Adrenal gland (tissue), 12 donors: Measurements from ENCODE around the gene FAM170B. TPM values are rescaled to one million over a fixed set of nuclear protein-coding genes. Genes with fewer than 3 reads are reported as not detected.

ENCODE experiments used
- DNase-seq, 7 donors: peaks; one replicate each; pipeline ENCODE4 v3.0.0-alpha.2; 2019 to 2020
- H3K27ac ChIP-seq, 5 donors: fragments of 200-600 bp; sonication (generic) in 4 of 5; 1 replicate in 3 of 5; 2 replicates in 2 of 5; pipeline versions ENCODE4 v1.5.1 to v1.8.0; 2016 to 2020; ENCODE audit warnings: mild to moderate bottlenecking in 1 of 5
- H3K27me3 ChIP-seq: fragments of 200-600 bp; 2 replicates; pipeline ENCODE4 v1.8.0; 2021
- H3K36me3 ChIP-seq, 2 donors: fragments of 200-600 bp; replicated peaks in 1 of 2; 1 replicate in 1 of 2; 2 replicates in 1 of 2; pipeline versions ENCODE4 v1.5.1 to v1.8.0; 2018 to 2022
- H3K4me1 ChIP-seq, 2 donors: fragments of 200-600 bp; replicated peaks in 1 of 2; 1 replicate in 1 of 2; 2 replicates in 1 of 2; pipeline versions ENCODE4 v1.5.1 to v1.8.0; 2018 to 2021
- H3K4me3 ChIP-seq, 4 donors: fragments of 200-600 bp; sonication (generic) in 3 of 4; one replicate each; pipeline ENCODE4 v1.5.1; 2016 to 2018
- H3K9me3 ChIP-seq, 3 donors: fragments of 200-600 bp; sonication (generic) in 1 of 3; replicated peaks in 1 of 3; 1 replicate in 2 of 3; 2 replicates in 1 of 3; pipeline versions ENCODE4 v1.5.1 to v1.8.0; 2016 to 2021
- POLR2A ChIP-seq, 2 donors: fragments of 450-650 bp; IDR thresholded peaks; one replicate each; pipeline ENCODE4 v1.6.1; 2017; ENCODE audit warnings: antibody characterized with exemption in 2 of 2, mild to moderate bottlenecking in 2 of 2, moderate library complexity in 1 of 2
- WGBS, 4 donors: extraction: QIAGEN DNeasy Blood & Tissue Kit in 2 of 4; methylation state at CpG; one replicate each; pipeline versions ENCODE4 v1.1.5 to v1.1.7; 2013 to 2017; 5-methylcytosine and 5-hydroxymethylcytosine counted together
- intact Hi-C, 2 donors: fragments of 100-400 bp; cut with DNase I; formaldehyde crosslinking; loops; one replicate each; pipeline versions ENCODE4 v1.14.1 to v1.15.0; 2022 to 2023
- polyA plus RNA-seq, 3 donors: library from polyadenylated mRNA; stranded (reverse); fragments of 200-250 nt in 2 of 3; fragments of 350-450 nt in 1 of 3; fragmentation: Illumina TruSeq in 1 of 3; extraction: RNeasy Lipid Tissue Mini Kit (QIAGEN cat#74804) in 1 of 3; gene quantifications; one replicate each; pipeline ENCODE4 v1.2.3, GENCODE V29; 2013 to 2014
- total RNA-seq, 9 donors: library from RNA; depleted of rRNA in 4 of 9; stranded (reverse); fragments of >200 nt in 4 of 9; fragments of 120-200 nt in 1 of 9; fragmentation: NEBNext Ultra II Directional in 1 of 9; extraction: Animal tissue kit (Norgen Biotek cat#: 25700) in 1 of 9; gene quantifications; one replicate each; pipeline versions ENCODE4 v1.1.0 to v1.2.4, GENCODE V29; 2013 to 2023
- TF ChIP-seq, protein P1 (sequence below), 6 experiments: fragments of 450-650 bp in 4 of 6; fragments of 200-600 bp in 2 of 6; sonication (generic) in 1 of 6; IDR thresholded peaks; 1 replicate in 5 of 6; 2 replicates in 1 of 6; pipeline versions ENCODE4 v1.5.1 to v1.8.0; 2016 to 2021; ENCODE audit warnings: antibody characterized with exemption in 6 of 6, mild to moderate bottlenecking in 2 of 6, moderate library complexity in 1 of 6
- donor health status: healthy with polysubstance abuse.
- donor health status: Bipolar disorder and iron deficiency.
- donor health status: DM: yes; HTN: yes; CAD: no.
- donor health status: DM: no; HTN: no; CAD: no.
- donor health status: DM: no; HTN: no; CAD: no.
- donor health status: DM: yes; HTN: yes; CAD: no.

FAM170B gene
- total and polyA plus RNA-seq, 12 donors: not detected

GRCh38 chr10:49107887-49108267, 25.9 kb downstream of the FAM170B start:
- 90 to 94% (median 90%) methylated on average over 8 of the region's 8 CpGs; no CpG with 5 or more reads in 1 of the 4 donors for WGBS, 4 donors
- intact Hi-C loops: no loop called here
- TF ChIP-seq POLR2A (IDR thresholded peaks at IDR 0.05): no peak
- TF ChIP-seq, protein P1, sequence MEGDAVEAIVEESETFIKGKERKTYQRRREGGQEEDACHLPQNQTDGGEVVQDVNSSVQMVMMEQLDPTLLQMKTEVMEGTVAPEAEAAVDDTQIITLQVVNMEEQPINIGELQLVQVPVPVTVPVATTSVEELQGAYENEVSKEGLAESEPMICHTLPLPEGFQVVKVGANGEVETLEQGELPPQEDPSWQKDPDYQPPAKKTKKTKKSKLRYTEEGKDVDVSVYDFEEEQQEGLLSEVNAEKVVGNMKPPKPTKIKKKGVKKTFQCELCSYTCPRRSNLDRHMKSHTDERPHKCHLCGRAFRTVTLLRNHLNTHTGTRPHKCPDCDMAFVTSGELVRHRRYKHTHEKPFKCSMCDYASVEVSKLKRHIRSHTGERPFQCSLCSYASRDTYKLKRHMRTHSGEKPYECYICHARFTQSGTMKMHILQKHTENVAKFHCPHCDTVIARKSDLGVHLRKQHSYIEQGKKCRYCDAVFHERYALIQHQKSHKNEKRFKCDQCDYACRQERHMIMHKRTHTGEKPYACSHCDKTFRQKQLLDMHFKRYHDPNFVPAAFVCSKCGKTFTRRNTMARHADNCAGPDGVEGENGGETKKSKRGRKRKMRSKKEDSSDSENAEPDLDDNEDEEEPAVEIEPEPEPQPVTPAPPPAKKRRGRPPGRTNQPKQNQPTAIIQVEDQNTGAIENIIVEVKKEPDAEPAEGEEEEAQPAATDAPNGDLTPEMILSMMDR (IDR thresholded peaks at IDR 0.05): no peak
- no peaks in the 10 kb centered on the region for H3K27me3 ChIP-seq
- peaks cover 0 to 9% of the 10 kb centered on the region in 2 donors for H3K36me3 ChIP-seq
- no peak for DNase-seq
- H3K9me3 ChIP-seq: no peaks in the 10 kb centered on the region
- H3K4me3 ChIP-seq: no peak overlapping the region
- peak overlapping the region in 3 of 5 donors; percentile 48 to 73 (median 59) for H3K27ac ChIP-seq
- H3K4me1 ChIP-seq: peaks cover 53 to 85% of the 10 kb centered on the region in 2 donors

- intact Hi-C loops: no loop called here
- Histone ChIP-seq H3K27ac (peak overlapping the region in 4 of 5 donors; percentile 21 to 73 (median 54)), H3K27me3 (no peaks in the 10 kb centered on the region)
Observed at GRCh38 chr10:49107111-49107886, 26.5 kb downstream of the FAM170B start.

DNA sequence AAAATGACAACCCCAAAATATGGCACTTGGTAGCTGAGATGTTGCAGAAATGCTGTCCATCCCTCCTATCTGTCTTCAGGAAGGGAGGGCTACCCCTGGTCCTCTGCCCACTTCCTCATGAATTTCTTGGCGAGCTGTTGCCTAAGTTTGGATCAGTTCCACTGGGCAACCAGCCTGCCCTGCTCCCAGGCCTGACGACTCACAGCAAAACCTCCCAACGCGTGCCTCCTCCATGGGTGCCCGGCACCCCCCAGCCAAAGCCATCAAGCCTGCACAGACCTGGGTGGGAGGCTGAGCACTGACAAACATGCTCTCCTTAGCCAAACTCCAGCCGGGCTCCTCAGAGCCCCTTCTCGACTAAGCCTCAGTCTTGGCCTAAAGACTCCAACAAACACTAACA, 27.4 kb downstream of the FAM170B start:
- no peaks in the 10 kb centered on the region for H3K9me3 ChIP-seq
- intact Hi-C loops: no loop called here
- WGBS, 4 donors: 22 to 37% (median 28%) methylated on average over 4 to 7 of the region's 7 CpGs
- no peaks in the 10 kb centered on the region for H3K27me3 ChIP-seq
- no peak overlapping the region for H3K4me3 ChIP-seq
- peaks cover 0 to 9% of the 10 kb centered on the region in 2 donors for H3K36me3 ChIP-seq
- TF ChIP-seq, protein P1 (IDR thresholded peaks at IDR 0.05): no peak
- TF ChIP-seq POLR2A (IDR thresholded peaks at IDR 0.05): no peak
- H3K4me1 ChIP-seq: peaks cover 39 to 71% of the 10 kb centered on the region in 2 donors
- DNase-seq: peak in 6 of 7 donors; percentile 71 to 86 (median 81)
- peak overlapping the region in 4 of 5 donors; percentile 21 to 73 (median 54) for H3K27ac ChIP-seq

More at GRCh38 chr10:49107111-49107886, 26.5 kb downstream of the FAM170B start:
- Histone ChIP-seq H3K4me3 (no peak overlapping the region), H3K4me1 (peaks cover 48 to 80% of the 10 kb centered on the region in 2 donors), H3K9me3 (no peaks in the 10 kb centered on the region), H3K36me3 (peaks cover 0 to 9% of the 10 kb centered on the region in 2 donors)
- 89 to 96% (median 93%) methylated on average over 14 to 17 of the region's 17 CpGs for WGBS, 4 donors
- DNase-seq: no peak
- TF ChIP-seq, protein P1 (IDR thresholded peaks at IDR 0.05): no peak

DNA sequence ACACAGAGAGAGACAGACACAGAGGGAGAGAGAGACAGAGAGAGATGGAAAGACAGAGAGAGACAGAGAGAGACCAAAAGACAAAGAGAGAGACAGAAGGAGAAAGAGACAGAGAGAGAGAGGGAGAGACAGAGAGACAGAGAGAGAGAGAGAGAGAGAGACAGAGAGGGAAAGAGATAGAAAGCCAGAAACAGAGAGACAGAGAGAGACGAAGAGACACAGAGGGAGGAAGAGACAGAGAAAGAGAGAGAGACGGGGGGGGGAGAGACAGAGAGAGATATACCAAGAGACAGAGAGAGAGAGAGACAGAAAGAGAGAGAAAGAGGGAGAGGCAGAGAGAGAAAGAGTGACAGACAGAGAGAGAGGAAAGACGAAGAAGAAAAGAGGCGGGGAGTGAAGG, 28.7 kb downstream of the FAM170B start:
- Histone ChIP-seq H3K27me3 (no peaks in the 10 kb centered on the region), H3K4me3 (no peak overlapping the region), H3K36me3 (peaks cover 0 to 9% of the 10 kb centered on the region in 2 donors), H3K4me1 (peaks cover 30 to 61% of the 10 kb centered on the region in 2 donors), H3K9me3 (no peaks in the 10 kb centered on the region), H3K27ac (peak overlapping the region in 1 of 5 donors; percentile 48)
- TF ChIP-seq, protein P1 (IDR thresholded peaks at IDR 0.05): no peak
- TF ChIP-seq POLR2A (IDR thresholded peaks at IDR 0.05): no peak
- intact Hi-C loops: no loop called here
- no peak for DNase-seq
- 62 to 87% (median 84%) methylated on average over 4 of the region's 4 CpGs for WGBS, 4 donors
